Activated naive CD8-positive, alpha-beta T cell treated with anti-CD3 and anti-CD28 coated beads for 36 hours (primary cell): ENCODE data around the gene ANKRD18A. TPM values are rescaled to one million over a fixed set of nuclear protein-coding genes. Genes with fewer than 3 reads are reported as not detected.
"Not testable (repeated sequence)": the region's sequence is repeated elsewhere in the genome, so short reads cannot be mapped to it uniquely, and the experiment has no call there.

ENCODE experiments used
- DNase-seq: peaks from one replicate; pipeline ENCODE4 v3.0.0; 2021
- H3K27ac Mint-ChIP-seq: one replicate; pipeline ENCODE4 v1.8.0; 2022; ENCODE audit warnings: mild to moderate bottlenecking, moderate library complexity, mixed read lengths
- H3K27me3 Mint-ChIP-seq: one replicate; pipeline ENCODE4 v1.8.0; 2022; ENCODE audit warnings: mild to moderate bottlenecking, mixed read lengths
- H3K36me3 Mint-ChIP-seq: one replicate; pipeline ENCODE4 v1.8.0; 2021; ENCODE audit warnings: mild to moderate bottlenecking, mixed read lengths
- H3K4me1 Mint-ChIP-seq: one replicate; pipeline ENCODE4 v1.8.0; 2021; ENCODE audit warnings: mixed read lengths
- H3K4me3 Mint-ChIP-seq: one replicate; pipeline ENCODE4 v1.8.0; 2022; ENCODE audit warnings: mild to moderate bottlenecking, moderate library complexity, mixed read lengths
- H3K9me3 Mint-ChIP-seq: one replicate; pipeline ENCODE4 v1.8.0; 2022; ENCODE audit warnings: mixed read lengths
- total RNA-seq, 2 experiments: library from RNA; stranded (reverse); gene quantifications; one replicate each; pipeline ENCODE4 v1.2.3, GENCODE V29; 2021

Gene ANKRD18A
- total RNA-seq, 2 experiments from 2014 or later: 2.6 to 3.9 TPM

DNA sequence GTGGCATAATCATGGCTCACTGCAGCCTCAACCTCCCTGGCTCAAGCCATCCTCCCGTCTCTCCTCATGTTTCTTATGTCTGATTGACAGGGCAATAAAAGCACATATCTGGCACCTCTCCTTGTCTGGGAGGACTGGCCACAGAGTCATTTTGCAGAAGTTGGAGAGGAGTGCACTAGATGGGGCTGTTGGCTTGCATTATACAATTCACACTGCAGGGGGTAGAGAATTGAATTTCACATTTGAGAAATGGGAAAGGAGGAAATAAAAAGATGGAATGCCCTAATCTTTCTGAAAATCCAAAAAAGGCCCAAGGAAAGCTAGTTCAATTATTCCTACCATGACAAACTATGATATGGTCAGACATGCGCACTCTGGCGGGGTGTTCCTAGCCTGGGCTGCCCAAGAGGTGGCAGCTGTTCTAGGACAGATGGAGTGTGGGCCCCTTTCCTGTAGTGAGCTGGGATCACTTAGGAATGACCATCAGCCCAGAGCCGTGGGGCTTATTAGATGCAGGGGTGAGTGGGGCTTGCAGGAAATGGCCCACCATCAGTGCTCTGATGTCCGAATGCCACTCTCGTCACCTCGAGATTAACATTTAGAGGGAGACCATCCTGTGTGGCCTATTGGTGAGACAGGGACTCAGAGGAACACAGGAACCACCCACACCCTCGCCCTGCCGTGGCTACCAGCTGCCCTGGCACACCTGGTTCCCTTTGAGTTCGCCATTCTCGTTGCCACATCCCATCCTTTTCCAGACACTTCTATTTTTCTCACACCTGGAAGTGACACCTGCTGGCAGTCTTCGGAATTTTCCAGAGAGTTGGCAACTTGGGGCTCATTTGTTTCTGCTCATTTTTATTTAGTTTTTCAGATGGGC lies 21.8 kb upstream of the ANKRD18A start:
- Mint-ChIP-seq H3K9me3 (no peaks in the 10 kb centered on the region), H3K27ac (no peak overlapping the region), H3K27me3 (peaks cover 18% of the 10 kb centered on the region), H3K4me3 (no peak overlapping the region), H3K36me3 (no peaks in the 10 kb centered on the region), H3K4me1 (no peaks in the 10 kb centered on the region)
- DNase-seq: no peak

DNA sequence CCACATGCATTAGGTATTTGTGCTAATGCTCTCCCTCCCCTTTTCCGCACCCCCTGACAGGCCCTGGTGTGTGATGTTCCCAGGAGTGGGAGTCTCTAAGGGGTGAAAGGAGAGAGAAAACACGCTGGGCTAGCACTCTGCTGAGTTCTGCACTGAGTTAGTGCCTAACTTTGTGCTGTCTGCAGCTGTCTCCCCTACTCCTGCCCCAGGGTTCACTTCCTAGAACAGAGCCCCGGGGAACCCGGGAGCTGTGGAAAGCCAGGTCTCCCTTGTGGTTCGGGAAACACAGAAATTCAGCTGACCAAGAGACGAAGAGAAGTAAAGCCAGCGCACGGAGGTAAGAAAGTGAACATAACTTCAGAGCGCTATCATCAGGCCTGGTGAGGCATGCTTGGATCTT lies 20.7 kb upstream of the ANKRD18A start:
- DNase-seq: no peak
- Mint-ChIP-seq H3K4me3 (no peak overlapping the region), H3K4me1 (no peaks in the 10 kb centered on the region), H3K36me3 (no peaks in the 10 kb centered on the region), H3K9me3 (no peaks in the 10 kb centered on the region), H3K27me3 (peaks cover 18% of the 10 kb centered on the region), H3K27ac (no peak overlapping the region)

DNA sequence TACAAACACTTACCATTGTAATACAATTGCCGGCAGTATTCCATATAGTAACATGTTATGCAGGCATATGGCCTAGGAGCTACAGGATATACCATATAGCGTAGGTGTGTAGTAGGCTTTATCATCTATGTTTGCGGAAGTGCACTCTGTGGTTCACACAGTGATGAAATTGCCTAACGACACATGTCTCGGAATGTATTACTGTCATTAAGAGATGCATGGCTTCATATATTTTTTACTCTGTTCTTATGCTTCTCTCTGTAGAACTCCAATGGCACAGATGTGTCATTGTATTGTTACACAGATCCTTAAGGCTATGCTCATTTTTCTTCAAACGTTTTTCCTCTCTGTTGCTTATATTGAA lies 19.2 kb upstream of the ANKRD18A start:
- DNase-seq: no peak
- H3K9me3 Mint-ChIP-seq: no peaks in the 10 kb centered on the region
- H3K27me3 Mint-ChIP-seq: peaks cover 18% of the 10 kb centered on the region
- H3K27ac Mint-ChIP-seq: no peak overlapping the region
- no peaks in the 10 kb centered on the region for H3K4me1 Mint-ChIP-seq
- H3K36me3 Mint-ChIP-seq: no peaks in the 10 kb centered on the region
- no peak overlapping the region for H3K4me3 Mint-ChIP-seq

DNA sequence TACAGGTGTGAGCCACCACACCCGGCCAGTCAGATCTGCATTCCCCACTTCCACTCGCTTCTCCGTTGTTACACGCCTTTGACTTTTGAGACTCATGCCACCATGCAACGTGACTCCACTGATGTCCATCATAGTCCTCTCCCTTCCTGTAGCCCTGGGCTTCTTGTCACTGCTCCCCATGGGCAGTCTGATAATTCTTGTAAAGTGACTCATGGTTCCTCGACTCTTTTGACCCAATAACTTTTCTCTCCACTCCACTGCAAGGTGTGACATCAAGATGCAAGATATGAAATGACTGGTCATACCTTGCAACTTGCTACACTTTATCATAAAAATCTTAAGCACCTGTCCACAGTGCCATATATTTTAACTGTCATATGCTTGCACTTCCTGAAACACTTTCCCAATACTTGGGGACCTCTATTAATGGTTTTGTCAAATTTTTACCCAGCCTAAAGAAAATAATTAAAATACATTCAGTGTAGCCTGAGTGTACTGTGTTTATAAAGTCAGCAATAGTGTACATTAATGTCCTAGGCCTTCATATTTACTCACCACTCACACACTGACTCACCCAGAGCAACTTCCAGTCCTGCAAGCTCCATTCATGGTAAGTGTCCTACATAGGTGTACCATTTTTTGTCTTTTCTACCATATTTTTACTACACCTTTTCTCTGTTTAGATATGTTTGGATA lies 18.6 kb upstream of the ANKRD18A start:
- H3K4me3 Mint-ChIP-seq: no peak overlapping the region

DNA sequence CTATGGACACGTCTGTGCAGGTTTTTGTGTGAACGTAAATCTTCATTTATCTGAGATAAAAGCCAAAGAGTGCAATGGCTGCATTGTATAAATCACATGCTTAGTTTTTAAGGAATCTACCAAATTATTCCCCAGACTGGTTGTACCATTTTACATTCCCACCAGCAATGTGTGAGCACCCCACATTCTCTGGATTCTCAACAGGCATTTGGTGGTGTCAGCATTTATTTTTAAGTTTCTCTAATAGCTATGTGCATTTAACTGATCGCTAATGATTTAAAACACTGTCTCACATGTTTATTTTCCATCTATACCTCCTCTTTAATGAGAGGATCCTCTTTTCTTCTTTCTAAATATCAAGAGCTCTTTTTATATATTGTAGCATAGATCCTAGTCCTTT lies 13.9 kb upstream of the ANKRD18A start:
- H3K4me1 Mint-ChIP-seq: no peaks in the 10 kb centered on the region
- no peak for DNase-seq
- no peaks in the 10 kb centered on the region for H3K9me3 Mint-ChIP-seq
- no peak overlapping the region for H3K4me3 Mint-ChIP-seq
- H3K36me3 Mint-ChIP-seq: no peaks in the 10 kb centered on the region
- no peak overlapping the region for H3K27ac Mint-ChIP-seq
- H3K27me3 Mint-ChIP-seq: peaks cover 8% of the 10 kb centered on the region

More for the DNA sequence above, 18.6 kb upstream of the ANKRD18A start:
- Mint-ChIP-seq H3K4me1 (no peaks in the 10 kb centered on the region), H3K27me3 (peaks cover 18% of the 10 kb centered on the region), H3K9me3 (no peaks in the 10 kb centered on the region), H3K27ac (no peak overlapping the region), H3K36me3 (no peaks in the 10 kb centered on the region)
- DNase-seq: no peak

DNA sequence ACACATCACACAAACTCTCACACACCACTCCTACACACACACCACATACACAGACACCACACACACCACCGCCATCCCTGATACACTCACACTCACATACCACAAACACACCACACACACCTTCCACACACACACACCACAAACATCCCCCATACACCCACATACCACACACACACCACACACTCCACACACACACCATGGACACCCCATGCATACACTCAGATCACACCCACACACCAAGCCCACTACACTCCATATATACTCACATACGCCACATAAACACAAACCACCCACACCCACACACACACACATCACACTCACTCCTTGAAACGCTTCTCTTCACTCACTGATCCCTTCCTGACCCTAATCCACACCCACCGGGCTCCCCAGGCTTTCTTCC lies 9.1 kb upstream of the ANKRD18A start:
- Mint-ChIP-seq H3K27me3 (peaks cover 19% of the 10 kb centered on the region), H3K9me3 (peaks cover 2% of the 10 kb centered on the region), H3K27ac (no peak overlapping the region), H3K4me1 (no peaks in the 10 kb centered on the region), H3K36me3 (no peaks in the 10 kb centered on the region), H3K4me3 (no peak overlapping the region)
- no peak for DNase-seq

DNA sequence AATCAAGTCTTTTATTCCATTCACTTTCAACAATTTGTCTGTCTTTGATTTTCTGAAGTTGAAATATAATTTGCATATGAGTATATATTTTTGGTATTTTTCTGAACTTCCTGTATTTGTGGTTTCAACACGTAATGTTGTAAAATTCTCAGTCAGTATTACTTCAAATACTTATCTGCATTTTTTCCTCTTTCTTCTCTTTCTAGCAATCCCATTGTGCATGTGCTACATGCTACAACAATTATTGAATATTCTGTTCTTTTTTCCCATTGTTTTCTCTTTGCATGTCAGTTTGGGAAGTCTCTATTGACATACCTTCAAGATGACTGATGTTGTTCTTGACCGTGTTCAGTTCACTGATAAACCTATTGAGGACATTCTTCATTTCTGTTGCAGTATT lies 5.6 kb upstream of the ANKRD18A start:
- H3K27ac Mint-ChIP-seq: no peak overlapping the region
- no peaks in the 10 kb centered on the region for H3K36me3 Mint-ChIP-seq
- H3K27me3 Mint-ChIP-seq: peaks cover 42% of the 10 kb centered on the region
- H3K9me3 Mint-ChIP-seq: peaks cover 4% of the 10 kb centered on the region
- H3K4me3 Mint-ChIP-seq: no peak overlapping the region
- H3K4me1 Mint-ChIP-seq: peaks cover 9% of the 10 kb centered on the region
- DNase-seq: no peak

DNA sequence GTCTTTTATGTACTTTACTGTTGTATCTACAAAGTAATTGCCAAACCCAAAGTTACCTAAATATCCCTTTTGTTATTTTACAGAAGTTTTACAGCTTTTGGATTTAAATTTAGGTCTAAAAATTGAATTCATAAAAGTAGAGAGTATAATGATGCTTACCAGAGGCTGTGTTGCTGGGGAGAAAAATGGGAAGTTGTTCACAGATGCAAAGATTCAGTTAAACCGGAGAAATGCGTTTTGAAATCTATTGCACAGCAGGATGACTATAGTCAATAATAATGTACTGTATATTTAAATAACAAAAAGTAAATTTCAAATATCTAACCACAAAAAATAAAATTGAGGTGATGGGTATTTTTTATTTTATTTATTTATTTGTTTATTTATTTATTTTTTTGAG lies 2.6 kb upstream of the ANKRD18A start:
- DNase-seq: no peak
- Mint-ChIP-seq H3K4me3 (peak overlapping the region; percentile 68), H3K27me3 (peaks cover 60% of the 10 kb centered on the region), H3K27ac (no peak overlapping the region), H3K4me1 (peaks cover 13% of the 10 kb centered on the region), H3K36me3 (peaks cover 2% of the 10 kb centered on the region), H3K9me3 (peaks cover 4% of the 10 kb centered on the region)

DNA sequence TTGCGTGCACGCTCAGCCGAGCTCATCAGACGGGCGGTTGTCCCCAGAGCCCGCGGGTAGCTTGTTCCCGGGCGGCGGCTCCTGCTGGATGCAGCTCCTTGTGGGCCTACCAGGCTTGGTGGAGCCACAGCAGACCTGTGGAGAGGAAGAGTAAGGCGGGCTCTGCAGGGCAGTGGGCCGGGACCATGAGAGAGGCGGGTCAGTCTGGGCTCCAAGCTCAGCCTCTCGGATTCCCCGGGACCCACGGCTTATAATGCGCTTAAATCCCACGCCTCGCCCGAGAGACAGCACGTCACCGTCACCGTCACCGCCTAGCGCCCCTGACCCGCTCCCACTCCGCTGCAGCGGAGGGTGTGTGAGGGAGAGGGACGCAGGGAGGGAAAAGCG lies 1.9 kb upstream of the ANKRD18A start:
- Mint-ChIP-seq H3K4me1 (peaks cover 13% of the 10 kb centered on the region), H3K27me3 (peaks cover 63% of the 10 kb centered on the region), H3K9me3 (peaks cover 4% of the 10 kb centered on the region), H3K36me3 (peaks cover 2% of the 10 kb centered on the region), H3K27ac (no peak overlapping the region), H3K4me3 (peak overlapping the region; percentile 68)
- DNase-seq: peak; percentile 6

DNA sequence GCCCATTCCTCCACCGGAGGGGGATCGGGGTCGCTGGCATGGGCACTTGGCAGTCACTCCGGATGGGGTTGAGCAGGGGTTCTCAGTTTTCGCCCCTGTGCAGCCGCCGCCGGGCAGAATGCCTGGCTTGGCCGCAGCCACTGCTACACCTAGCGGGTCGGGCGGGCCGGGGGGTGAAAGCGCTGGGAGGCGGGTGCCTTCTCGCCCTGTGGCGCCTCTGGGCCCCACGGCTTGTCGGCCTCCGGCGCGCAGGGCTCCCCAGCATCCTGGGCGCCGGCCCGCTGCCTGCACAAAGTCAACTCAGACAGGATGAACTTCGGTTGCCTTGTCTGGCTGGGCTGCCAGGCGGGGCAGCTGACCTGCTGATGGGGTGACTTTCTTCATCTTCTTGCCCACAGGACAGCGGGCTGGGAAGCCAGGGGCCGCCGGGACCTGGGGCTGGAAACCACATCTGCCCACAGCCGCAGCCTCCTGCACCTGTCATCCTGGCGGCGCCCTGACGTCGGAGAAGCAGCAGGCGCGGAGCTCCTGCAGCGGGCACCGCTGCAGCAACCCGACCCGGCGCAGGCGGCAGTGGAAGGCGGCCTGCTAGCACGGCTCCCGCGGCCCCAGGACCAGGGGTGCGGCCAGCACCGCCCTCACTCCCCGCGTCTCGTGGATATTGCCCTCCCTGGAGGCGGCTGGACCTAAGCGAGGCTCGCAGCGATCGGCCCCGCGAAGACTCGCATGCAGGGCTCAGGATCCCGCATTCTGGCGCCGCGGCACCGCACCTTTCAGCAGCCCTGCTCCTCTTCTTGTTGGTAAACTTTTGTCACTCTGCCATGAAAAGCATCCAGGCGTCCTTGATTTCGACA lies 1.3 kb upstream of the ANKRD18A start:
- peaks cover 13% of the 10 kb centered on the region for H3K4me1 Mint-ChIP-seq
- peaks cover 2% of the 10 kb centered on the region for H3K36me3 Mint-ChIP-seq
- peak overlapping the region; percentile 68 for H3K4me3 Mint-ChIP-seq
- peaks cover 61% of the 10 kb centered on the region for H3K27me3 Mint-ChIP-seq
- no peak overlapping the region for H3K27ac Mint-ChIP-seq
- peak; percentile 60 for DNase-seq
- H3K9me3 Mint-ChIP-seq: peaks cover 4% of the 10 kb centered on the region

DNA sequence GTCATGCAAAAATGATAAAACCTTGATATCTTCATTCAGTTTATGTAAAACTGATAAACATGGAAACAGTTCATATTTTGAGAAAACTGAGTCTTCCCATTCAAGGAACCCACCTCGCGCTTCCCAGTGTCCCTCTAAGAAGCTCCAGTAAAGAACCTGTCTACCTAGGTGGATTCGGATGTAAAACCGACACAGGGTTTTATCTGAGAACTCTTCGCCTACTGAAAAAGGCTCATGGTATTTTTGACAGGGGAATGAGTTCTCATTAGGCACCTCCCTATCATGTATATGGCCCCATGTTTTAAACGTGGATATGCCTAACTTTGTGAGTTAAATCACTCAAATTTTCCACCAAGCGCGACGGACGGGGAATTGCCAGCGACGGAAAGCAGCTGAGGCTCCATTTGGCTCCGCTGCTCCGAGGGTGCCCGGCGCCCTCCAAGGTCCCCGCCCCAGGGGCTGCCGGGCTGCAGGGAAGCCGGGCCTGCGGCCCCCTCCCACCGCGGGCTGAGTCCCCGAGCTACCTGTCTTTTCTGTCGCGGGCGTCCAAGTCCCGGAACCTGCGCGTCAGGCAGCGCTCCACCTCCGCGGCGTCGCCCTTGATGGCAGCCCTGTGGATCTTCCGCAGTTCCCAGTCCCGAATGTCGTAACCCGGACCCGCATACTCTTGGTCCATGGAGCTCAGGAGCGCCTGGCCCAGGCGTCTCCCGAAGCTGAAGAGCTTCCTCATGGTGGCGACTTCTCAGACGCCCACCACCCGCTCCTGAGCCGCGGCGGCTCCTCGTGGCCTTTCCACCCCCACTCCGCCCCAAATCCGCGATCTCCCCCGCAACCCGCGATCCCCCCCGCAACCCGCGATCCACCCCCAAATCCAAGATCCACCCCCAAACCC lies 594 bp downstream of the ANKRD18A start:
- peaks cover 2% of the 10 kb centered on the region for H3K9me3 Mint-ChIP-seq
- peaks cover 2% of the 10 kb centered on the region for H3K36me3 Mint-ChIP-seq
- H3K27me3 Mint-ChIP-seq: peaks cover 53% of the 10 kb centered on the region
- H3K4me3 Mint-ChIP-seq: peak overlapping the region; percentile 89
- H3K4me1 Mint-ChIP-seq: peaks cover 13% of the 10 kb centered on the region
- peak overlapping the region; percentile 83 for H3K27ac Mint-ChIP-seq
- DNase-seq: peak; percentile 32

DNA sequence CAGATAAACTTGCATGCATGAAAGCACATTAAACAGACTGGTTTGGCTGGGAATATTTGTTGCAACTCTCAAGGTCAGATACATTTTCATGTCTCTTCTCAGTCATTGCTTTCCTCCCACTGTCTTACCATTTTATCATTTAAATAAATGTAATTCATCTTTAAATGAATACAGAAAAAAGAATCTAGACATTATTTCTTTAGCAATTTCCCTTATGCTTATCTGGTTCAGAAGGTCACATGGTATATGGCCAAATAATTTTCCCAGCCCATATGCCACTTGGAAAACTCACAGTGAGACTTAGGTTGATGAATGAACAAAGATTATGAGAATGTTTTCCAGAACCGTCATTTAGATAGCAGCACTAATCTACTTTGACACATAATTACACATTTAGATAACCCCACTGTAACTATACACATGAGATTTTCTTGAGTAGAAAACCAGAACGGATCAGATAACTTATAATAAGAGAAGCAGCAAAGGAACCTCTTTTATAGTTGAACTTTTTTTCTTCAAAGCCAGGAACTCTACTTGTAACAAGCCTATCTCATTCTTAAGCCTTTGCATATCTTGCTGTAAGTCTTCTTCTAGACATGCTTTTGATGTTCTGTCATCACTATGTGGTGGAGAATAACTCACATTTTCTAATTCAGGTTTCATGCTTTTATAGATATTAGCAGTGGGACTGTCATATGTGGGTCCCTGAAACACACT lies 22.2 kb downstream of the ANKRD18A start:
- not testable (repeated sequence) for H3K9me3 Mint-ChIP-seq, H3K27me3 Mint-ChIP-seq, H3K4me3 Mint-ChIP-seq

DNA sequence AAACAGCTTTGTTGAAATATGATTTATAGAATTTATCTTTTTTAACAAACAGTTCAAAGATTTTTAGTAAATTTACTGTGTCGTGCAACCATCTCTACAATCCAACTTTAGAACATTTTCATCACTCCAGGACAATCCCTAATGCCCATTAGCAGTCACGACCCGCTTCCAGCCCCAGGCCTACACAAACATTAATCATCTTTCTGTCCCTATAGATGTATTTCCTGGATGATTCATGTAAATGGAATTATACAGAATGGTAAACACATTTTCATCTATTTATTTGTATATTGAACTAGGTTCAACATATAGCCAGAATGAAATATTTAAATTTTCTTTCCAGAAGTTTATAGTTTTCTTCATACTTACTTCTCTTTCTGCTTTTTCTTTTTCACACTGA lies 25.3 kb downstream of the ANKRD18A start:
- not testable (repeated sequence) for H3K4me3 Mint-ChIP-seq, H3K27ac Mint-ChIP-seq, H3K4me1 Mint-ChIP-seq, H3K36me3 Mint-ChIP-seq, DNase-seq, H3K27me3 Mint-ChIP-seq, H3K9me3 Mint-ChIP-seq

More for the DNA sequence above, 22.2 kb downstream of the ANKRD18A start:
- not testable (repeated sequence) for H3K27ac Mint-ChIP-seq, H3K36me3 Mint-ChIP-seq, DNase-seq, H3K4me1 Mint-ChIP-seq
